A673 (cell line): ENCODE data around the gene DIP2B.

ENCODE experiments used
- CTCF ChIP-seq: fragments of 300-800, 200-600 bp; sonication (generic); conservative IDR thresholded peaks from 2 replicates; pipeline ENCODE4 v1.5.1; 2017; ENCODE audit warnings: low read depth, mild to moderate bottlenecking, antibody characterized with exemption, low read length, moderate library complexity, mixed read lengths
- EZH2 ChIP-seq: fragments of 200-600 bp; sonication (generic); IDR thresholded peaks from 2 replicates; pipeline ENCODE4 v1.6.1; 2017; ENCODE audit warnings: borderline replicate concordance, low read depth, mild to moderate bottlenecking, mixed read lengths, antibody characterized with exemption, low read length; ENCODE audit not compliant: poor library complexity, severe bottlenecking

GRCh38 chr12:50551866-50552265 is 47.1 kb downstream of the DIP2B start:
- no peak for TF ChIP-seq CTCF
- TF ChIP-seq EZH2: no peak
